GM21529 (cell line): ENCODE results near the gene CIITA.
"Not testable (repeated sequence)": the region's sequence is repeated elsewhere in the genome, so short reads cannot be mapped to it uniquely, and the experiment has no call there.

Source experiments
- ATAC-seq: cut with Tn5 transposase; IDR thresholded peaks from one replicate; pipeline ENCODE4 v1.9.1; 2021; ENCODE audit not compliant: unreplicated experiment

The CIITA gene

DNA sequence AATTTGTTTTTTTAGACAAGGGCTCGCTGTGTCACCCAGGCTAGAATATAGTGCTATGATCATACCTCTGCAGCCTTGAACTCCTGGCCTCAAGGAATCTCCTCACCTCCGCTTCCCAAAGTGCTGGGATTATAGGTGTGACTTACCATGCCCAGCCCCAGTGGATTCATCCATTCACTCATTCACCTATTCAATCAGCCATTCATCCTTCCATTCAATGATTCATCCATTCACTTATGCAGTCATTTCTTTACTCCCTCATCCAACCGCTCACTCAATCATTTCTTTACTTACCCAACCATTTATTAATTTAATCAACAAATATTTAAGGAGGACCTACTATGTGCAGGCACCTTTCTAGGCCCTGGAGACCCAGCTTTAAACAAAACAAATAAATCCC is 39.5 kb downstream of the CIITA start:
- ATAC-seq = no peak

DNA sequence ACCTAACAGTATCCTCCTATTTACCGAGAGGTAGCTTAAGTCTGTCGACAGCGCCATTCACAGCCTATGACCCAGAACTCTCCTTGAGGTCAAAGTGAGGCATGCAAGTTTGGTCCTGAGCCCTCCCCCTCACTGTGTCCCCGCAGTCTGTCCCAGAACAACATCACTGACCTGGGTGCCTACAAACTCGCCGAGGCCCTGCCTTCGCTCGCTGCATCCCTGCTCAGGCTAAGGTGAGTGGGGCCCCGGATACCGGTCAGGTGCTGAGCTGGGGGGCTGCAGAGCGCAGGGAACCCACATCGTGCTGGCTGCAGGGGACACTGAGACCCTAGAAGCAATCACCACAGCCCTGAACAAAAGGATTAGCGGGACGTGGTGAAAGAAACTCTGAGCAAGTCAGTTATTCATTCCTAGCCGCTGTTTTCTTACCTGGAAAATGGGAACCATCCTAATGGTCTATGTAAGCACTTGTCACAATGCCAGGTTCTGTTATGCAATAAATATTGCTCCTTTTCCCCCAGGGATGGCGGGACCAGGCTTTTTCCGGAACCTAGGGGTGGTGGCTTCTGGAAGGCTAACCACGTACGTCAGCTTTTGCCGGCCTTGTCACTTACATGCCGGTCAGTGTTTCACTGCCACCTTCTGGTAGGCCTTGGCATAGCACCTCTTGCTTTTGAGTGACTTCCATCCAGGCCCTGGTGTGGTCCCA is 41.4 kb downstream of the CIITA start:
- no peak for ATAC-seq

DNA sequence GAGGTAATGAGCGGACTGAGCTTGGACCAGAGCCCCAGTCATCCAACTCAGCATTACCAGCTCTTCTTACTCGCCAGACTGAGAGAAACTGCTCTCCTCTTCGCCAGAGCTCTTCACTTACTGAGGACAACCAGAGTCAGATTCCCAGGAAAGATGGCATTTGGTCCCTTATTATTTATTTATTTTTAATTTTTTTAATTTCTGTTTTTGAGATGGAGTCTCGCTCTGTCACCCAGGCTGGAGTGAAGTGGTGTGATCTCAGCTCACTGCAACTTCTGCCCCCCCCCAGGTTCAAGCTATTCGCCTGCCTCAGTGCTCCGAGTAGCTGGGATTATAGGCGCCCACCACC is 42.0 kb downstream of the CIITA start:
- no peak for ATAC-seq

DNA sequence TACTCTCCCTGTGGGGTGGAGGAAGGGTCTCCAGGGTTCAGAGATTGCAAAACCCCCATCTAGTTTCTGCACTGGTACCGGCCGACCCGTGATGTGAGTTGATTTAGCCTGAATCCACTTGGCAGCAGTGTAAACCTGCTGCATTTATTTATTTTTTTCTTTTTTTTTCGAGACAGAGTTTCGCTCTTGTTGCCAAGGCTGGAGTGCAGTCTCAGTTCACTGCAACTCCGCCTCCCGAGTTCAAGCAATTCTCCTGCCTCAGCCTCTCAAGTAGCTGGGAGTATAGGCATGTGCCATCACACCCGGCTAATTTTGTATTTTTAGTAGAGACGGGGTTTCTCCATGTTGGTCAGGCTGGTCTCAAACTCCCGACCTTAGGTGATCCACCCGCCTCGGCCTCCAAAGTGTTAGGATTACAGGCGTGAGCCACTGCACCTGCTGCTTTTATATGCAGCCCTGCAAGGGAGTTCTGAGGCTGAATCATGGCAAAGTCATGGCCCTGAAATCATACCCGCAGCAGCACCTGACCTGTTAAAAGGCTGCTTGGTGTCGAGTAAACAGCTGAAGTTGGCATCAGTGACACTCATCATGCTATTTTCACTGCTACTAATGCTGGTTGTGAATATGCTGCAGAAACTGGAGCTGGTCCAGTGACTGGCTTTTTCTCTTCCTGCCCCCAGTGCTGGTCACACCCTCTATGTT is 43.9 kb downstream of the CIITA start:
- ATAC-seq = no peak

DNA sequence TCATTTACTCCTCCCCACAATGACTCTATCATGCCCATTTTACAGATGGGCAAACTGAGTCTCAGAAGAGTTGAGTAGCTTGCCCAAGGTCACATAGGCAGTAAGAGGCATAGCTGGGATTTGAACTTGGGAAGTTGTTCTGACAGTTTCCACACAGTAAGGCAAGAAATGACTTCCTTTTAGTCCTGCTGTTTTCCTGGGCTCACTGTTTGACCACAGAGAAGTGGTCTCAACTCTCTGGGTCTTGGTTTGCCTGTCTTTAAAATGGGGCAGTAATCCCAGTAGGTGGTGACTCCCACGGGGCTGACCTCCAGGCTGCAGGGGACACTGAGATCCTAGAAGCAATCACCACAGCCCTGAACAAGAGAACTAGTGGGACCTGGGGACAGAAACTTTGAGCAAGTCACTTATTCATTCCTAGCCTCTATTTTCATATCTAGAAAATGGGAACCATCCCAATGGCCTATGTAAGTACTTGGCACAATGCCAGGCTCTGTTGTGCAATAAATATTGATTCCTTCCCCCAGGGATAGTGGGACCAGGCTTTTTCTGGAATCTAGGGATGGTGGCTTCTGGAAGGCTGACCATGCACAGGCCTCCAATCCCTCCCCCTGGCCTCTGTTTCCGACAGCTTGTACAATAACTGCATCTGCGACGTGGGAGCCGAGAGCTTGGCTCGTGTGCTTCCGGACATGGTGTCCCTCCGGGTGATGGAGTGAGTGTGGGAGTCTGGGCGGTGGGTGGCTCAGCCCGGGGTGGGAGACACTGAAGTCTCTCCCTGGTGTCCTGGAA is 44.7 kb downstream of the CIITA start:
- no peak for ATAC-seq

DNA sequence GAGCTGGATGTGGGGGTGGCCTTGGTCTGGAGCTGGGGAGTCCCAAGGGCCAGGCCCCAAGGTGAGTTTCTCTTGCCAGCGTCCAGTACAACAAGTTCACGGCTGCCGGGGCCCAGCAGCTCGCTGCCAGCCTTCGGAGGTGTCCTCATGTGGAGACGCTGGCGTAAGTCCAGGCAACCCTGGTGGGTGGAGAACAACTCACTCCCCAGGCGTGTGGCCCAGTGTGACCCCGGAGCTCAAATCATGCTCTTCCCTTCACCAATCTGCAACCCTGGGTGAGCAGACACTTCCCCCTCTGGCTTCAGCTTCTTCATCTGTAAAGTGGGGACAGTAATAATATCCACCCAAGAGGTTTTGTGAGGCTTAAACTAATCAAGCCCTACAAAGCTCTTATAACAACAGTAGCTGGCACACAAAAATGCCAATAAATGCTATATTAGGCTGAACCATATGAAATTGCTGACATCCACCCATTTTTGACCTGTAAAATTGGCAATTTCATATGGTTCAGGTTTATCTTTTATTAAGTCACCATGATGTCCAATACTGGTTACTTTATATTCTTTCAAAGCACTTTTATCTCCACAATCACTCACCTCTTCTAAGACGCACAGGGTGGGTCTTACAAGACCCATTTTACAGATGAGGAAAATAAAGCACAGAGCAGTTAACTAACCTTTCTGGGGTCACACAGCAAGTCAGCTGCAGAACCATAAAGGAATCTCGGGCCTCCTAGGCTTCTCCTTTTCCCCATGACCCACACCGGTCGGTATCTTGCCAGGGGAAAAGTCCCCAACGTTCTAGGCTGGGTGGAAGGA is 45.5 kb downstream of the CIITA start:
- ATAC-seq = no peak

DNA sequence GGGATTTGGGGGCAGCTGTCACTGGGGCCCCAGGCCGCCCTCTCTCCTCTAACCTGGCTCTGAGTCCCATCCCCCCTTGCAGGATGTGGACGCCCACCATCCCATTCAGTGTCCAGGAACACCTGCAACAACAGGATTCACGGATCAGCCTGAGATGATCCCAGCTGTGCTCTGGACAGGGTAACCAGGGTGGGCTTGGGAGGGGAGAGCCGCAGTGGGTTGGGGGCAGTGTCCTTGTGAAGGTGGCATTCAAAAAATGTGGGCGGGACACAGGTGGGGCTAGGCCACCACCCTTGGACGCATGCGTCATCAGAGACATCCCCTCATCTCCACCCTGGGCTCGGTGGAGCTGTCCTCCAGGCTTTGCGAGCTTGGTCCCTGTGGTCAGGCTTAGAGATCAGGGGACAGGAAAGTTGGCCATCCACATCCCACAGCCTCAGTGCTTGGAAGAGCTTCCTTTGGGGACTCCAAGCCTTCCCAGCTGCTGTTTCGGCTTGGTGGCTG is 46.2 kb downstream of the CIITA start:
- ATAC-seq = no peak

DNA sequence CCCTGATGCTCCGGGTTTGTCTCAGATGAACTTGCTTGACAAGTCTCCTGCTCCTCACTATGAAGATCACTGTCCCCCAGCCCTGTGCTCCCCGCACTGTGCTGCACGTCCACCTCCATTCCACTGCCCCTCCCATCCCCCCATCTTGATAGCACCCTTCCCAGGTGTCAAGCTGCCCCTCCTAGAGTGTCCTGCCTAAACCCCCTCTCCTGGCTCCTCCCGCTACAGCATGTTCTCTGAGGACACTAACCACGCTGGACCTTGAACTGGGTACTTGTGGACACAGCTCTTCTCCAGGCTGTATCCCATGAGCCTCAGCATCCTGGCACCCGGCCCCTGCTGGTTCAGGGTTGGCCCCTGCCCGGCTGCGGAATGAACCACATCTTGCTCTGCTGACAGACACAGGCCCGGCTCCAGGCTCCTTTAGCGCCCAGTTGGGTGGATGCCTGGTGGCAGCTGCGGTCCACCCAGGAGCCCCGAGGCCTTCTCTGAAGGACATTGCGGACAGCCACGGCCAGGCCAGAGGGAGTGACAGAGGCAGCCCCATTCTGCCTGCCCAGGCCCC is 46.7 kb downstream of the CIITA start:
- no peak for ATAC-seq

DNA sequence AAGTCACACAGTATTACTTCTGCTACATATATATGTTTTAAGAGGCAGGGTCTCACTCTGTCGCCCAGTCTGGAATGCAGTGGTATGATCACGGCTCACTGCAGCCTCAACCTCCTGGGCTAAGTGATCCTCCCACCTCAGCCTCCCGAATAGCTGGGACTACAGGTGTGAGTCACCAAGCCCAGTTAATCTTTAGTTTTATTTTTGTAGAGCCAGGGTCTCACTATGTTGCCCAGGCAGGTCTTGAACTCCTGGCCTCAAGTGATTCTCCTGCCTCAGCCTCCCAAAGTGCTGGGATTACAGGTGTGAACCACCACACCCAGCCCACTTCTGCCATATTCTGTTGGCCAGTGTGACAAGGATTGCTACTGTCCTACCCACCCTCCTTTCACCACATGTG is 48.3 kb downstream of the CIITA start:
- not testable (repeated sequence) for ATAC-seq

DNA sequence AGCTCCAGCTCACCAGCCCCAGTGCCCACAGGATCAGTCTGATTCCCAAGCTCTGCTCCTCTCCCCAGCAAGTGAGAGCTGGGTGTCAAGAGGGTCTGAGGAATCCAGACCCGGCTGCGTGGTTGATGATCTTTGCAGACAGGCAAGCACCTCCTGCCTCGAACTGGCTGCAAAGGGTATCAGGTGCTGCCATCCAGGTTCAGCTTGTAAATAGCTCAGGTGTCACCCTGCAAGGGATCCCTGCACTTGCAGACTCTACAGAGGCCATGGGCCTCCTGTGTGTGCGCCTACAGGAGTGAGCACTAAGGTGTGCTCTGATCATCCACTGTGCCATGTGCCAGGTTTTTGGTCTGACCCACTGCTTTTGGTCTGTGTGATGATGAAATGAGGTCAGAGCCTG is 49.1 kb downstream of the CIITA start:
- ATAC-seq = no peak

DNA sequence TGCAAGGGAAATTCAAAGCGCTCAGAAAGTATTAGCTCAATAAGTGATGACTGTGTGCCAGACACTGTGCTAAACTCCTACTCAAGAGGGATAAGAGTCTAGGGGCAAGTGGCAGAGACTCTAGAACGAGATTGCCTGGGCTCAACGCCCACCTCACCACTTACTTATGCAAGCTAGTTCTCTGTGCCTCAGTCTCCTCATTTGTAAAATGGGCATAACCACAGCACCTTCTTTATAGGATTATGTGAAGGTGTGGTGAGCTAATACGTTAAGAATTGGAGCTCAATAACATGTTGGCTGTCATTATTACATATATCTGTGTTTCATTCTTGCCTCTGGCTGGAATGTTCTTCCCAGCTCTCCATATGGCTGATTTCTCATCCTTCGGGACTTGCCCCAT is 49.9 kb downstream of the CIITA start:
- ATAC-seq = no peak

DNA sequence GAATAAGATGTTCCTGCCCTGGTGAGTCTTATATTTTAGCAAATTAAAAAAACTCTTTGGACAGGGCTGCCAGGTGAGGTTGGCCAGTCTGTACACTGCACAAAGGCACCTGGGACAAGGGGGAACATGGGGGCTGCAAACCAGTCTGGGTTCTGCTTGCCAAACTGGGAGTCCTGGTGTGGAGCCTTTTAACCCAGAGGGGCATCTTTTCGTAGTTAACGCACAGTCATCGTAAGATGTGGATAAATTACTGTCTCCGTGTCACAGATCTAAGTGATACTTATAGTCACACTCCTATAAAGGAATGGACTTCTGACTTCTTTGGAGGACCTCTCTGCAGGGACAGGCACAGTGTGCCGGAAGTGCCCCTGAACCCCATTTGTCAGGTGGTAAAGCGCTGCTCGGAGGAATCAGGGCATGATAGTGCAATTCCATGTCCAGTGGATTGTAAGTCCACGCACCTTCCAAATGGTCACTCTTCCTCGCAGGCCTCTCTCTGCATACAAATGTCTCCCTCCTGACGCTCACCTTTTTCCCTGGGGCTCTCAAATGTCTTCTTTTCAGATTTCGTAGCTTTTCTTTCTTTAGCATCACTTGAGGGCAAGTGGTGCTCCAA is 50.6 kb downstream of the CIITA start:
- ATAC-seq = no peak

DNA sequence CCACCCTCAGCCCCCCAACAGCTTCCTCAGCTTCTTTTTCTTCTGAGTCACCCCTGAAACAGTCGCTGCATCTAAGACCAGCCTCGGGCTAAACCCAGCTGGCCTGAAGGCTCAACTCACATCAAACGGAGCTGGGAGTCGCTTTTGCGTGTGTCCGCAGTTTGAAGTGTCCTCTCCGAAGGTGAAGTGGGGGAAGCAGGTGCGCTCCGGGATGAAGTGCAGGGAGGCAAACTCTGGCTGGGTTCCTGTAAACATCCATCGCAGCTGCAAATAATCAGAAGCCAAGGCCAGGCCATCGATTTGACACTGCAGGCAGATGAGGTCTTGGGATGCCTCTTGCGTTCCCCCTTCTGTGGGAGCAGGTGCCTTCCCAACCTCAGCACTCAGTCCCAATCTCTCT is 52.1 kb downstream of the CIITA start:
- not testable (repeated sequence) for ATAC-seq

DNA sequence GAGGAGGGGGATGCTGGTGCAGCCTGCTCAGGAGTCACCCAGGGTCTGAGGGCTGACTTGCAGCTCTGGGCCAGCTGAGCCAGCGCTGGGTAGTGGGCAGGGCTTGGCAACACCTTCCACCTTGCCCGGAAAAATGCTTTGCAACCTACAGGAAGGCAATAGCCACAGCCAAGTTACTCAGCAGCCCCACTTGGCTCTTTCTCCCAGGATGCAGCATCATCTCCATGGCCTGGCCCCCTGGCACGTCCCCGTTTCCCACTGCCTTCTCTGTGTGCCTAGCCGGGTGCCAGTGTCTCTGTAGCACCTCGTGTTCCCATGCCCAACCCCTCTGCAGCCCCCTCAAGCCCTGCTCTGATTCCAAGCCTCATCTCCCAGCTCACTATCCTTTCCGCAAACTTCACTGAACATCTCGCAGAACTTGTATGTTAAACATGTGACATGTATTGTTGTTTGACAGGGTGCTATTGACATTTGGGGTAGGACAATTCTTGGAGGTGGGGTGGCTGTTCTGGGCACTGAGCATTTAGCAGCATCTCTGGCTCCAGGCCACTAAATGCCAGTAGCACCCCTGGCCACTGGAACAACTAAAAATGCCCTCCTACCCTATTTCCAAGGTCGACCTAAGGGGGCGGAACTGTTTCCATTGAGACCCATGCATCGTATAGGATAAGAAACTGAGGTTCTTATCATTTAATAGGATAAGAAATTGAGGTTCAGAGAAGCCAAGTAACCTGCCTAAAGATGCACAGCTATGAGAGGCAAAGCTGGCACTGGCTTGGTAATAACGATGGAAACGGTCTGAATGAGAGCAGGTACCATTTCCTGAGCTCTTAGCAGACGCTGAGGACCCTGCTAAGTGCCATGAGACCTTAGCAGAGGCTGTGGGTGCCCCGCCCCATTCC is 53.1 kb downstream of the CIITA start:
- ATAC-seq = no peak

DNA sequence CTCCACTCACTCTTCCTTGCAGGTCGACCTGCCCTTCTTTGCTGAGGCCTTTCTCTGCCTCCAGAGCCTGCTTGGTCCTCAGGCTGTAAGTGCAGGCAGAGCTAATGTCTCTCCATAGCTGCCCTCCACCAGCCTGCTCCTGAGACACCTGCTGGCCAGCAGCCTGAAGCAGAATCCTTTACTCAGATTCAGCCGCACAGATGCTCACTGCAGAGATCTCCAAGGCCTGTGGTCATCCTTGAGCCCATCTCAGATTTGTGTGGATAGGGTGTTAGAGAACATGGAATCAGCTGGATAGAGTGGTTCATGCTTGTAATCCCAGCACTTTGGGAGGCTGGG is 53.7 kb downstream of the CIITA start:
- no peak for ATAC-seq

DNA sequence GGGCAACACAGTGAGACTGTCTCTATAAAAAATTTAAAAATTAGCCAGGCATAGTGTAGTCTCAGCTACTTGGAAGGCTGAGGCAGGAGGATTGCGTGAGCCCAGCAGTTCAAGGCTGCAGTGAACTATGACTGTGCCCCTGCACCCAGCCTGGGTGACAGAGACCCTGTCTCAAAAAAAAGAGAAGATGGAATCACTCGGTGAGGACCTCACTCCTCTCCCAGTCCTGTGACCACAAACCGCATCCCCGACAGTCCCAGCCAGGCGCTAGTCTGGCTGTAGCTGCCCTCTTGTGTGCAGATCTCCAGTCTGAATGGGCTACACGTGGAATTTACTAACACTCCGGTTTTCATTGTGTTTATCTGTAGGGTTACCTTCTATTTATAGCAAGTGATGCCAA is 54.1 kb downstream of the CIITA start:
- ATAC-seq = no peak

DNA sequence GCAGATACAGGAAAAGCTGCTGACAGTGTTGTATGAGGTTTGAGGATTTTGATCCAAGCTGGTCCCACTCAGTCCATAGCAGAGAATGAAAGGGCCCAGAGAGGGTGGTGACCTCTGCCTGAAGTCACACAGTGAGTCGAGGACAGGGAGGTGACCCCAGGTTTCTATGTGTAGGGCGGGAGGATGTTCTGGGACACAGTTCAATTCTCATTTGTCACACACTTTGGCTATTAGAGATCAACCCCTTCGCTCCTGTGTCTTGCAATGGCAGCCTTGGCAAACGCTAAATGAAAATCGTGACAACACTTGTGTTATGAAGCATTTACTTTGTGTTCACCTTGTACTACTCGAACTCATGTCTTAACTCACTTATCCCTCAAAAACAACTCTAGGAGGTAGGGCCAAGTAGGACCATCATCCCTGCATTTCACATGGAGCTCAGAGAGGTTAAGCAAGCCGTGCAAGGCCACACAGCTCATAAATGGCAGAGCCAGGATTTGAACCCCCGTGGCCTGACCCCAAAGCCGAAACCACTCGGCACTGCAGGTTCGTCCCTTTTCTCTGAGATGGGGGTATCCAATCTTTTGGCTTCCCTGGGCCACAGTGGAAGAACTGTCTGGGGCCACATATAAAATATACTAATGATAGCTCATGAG is 55.1 kb downstream of the CIITA start:
- ATAC-seq = no peak

DNA sequence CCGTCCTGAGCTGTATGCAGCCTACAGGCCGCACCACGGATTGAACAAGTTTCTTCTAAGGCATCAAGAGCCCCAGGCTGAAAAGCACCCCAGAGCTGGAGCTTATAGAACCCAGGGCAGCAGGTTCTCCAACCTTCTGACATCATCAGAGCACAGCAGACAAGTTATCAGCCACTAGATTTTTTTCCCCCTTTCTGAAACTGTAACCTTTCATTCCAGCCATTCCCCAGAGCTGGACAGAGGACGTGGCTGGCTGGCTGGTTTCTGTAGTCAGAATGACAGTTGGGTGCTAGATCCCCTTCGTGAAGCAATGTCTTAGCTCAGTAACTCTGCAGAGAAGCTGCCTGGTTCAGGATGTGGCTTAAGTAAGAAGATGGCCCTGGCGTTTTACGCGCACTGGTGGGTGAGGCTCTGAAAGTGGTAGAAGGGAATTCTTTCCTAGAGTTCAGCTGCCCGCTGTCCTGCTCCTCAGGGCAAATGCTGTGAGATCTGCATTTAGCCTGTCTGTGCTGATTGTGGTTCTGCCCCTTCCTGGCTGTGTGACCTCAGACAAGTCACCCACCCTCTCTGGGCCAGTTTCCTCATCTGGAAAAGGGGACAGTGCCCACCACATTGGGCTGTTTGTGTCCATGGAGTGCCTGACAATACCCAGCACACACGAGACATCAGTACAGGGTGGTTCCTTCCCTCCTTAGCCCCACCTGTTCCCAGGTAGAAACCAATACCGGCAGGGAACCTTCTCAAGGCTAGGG is 56.1 kb downstream of the CIITA start:
- no peak for ATAC-seq
